GM23248 (cell line): ENCODE results near the gene ATP8A1.

Experiments used
- EZH2 ChIP-seq: fragments of 200-600 bp; sonication (generic); IDR thresholded peaks from 2 replicates; pipeline ENCODE4 v1.6.1; 2018; ENCODE audit warnings: antibody characterized with exemption, mild to moderate bottlenecking; ENCODE audit not compliant: insufficient read depth, poor library complexity, severe bottlenecking
- EZH2phosphoT487 ChIP-seq: fragments of 200-600 bp; sonication (generic); IDR thresholded peaks from 2 replicates; pipeline ENCODE4 v1.6.1; 2018; ENCODE audit warnings: antibody characterized with exemption, moderate library complexity, mild to moderate bottlenecking, low read depth; ENCODE audit not compliant: insufficient read depth

- TF ChIP-seq EZH2: no peak
- TF ChIP-seq EZH2phosphoT487: no peak
Measured at GRCh38 chr4:42399393-42399792, 257.5 kb downstream of the ATP8A1 start.
